Esophagus muscularis mucosa (tissue), 4 donors: ENCODE results near the gene RCC1. TPM values are rescaled to one million over a fixed set of nuclear protein-coding genes. Genes with fewer than 3 reads are reported as not detected.
"Not testable (repeated sequence)": the region's sequence is repeated elsewhere in the genome, so short reads cannot be mapped to it uniquely, and the experiment has no call there.

ENCODE experiments used
- DNase-seq: peaks from one replicate; pipeline ENCODE4 v3.0.0-alpha.2; 2017; ENCODE audit errors: extremely low spot score
- H3K27ac ChIP-seq, 4 donors: fragments of 200-600 bp; sonication (generic); replicated peaks in 1 of 4; 1 replicate in 3 of 4; 2 replicates in 1 of 4; pipeline ENCODE4 v1.5.1; 2016 to 2019; ENCODE audit warnings: mild to moderate bottlenecking in 1 of 4
- H3K27me3 ChIP-seq, 4 donors: fragments of 200-600 bp; sonication (generic); one replicate each; pipeline versions ENCODE4 v1.5.1 to v1.6.0; 2016 to 2019
- H3K36me3 ChIP-seq, 4 donors: fragments of 200-600 bp; sonication (generic); one replicate each; pipeline ENCODE4 v1.5.1; 2016 to 2019
- H3K4me1 ChIP-seq, 4 donors: fragments of 200-600 bp; sonication (generic); one replicate each; pipeline ENCODE4 v1.5.1; 2016 to 2019
- H3K4me3 ChIP-seq, 4 donors: fragments of 200-600 bp; sonication (generic); 1 replicate in 2 of 4; 2 replicates in 2 of 4; pipeline ENCODE4 v1.5.1; 2016 to 2019; ENCODE audit warnings: mild to moderate bottlenecking in 4 of 4, moderate library complexity in 1 of 4
- H3K9me3 ChIP-seq, 4 donors: fragments of 200-600 bp; sonication (generic); 1 replicate in 3 of 4; 2 replicates in 1 of 4; pipeline ENCODE4 v1.5.1; 2016 to 2019
- CTCF ChIP-seq, 3 experiments: fragments of 200-600 bp in 2 of 3; fragments of 450-650 bp in 1 of 3; sonication (generic) in 2 of 3; IDR thresholded peaks; one replicate each; pipeline ENCODE4 v1.5.1; 2017 to 2019; ENCODE audit warnings: antibody characterized with exemption in 3 of 3, mild to moderate bottlenecking in 2 of 3, moderate library complexity in 1 of 3
- EP300 ChIP-seq: sonication (generic); formaldehyde crosslinking; IDR thresholded peaks from one replicate; pipeline ENCODE4 v1.6.1; 2017; ENCODE audit warnings: antibody characterized with exemption
- POLR2A ChIP-seq: fragments of 450-650 bp; IDR thresholded peaks from one replicate; pipeline ENCODE4 v1.6.1; 2017; ENCODE audit warnings: antibody characterized with exemption, moderate library complexity, mild to moderate bottlenecking, low read depth
- POLR2AphosphoS5 ChIP-seq, 2 donors: sonication (generic); formaldehyde crosslinking; IDR thresholded peaks; one replicate each; pipeline ENCODE4 v1.6.1; 2017; ENCODE audit warnings: antibody characterized with exemption in 2 of 2
- WGBS: methylation state at CpG from one replicate; pipeline ENCODE4 v1.1.5; 2018; 5-methylcytosine and 5-hydroxymethylcytosine counted together
- intact Hi-C: fragments of 100-400 bp; cut with DNase I; formaldehyde crosslinking; loops from one replicate; pipeline ENCODE4 v1.15.1; 2023
- total RNA-seq, 4 donors: library from RNA; depleted of rRNA; stranded (reverse); fragments of >200 nt; gene quantifications; one replicate each; pipeline versions ENCODE4 v1.1.0 to v1.2.1, GENCODE V29; 2016

Gene RCC1
- total RNA-seq, 4 donors from 2014 or later, result 8.3 to 17.1 (median 11.3) TPM

GRCh38 chr1:28521502-28522164 is 15.8 kb downstream of the RCC1 start:
- WGBS, result 92% methylated on average over 6 of the region's 6 CpGs
- no peak for DNase-seq
- H3K4me1 ChIP-seq, result peaks cover 9 to 20% (median 16%) of the 10 kb centered on the region in 4 donors
- H3K4me3 ChIP-seq, result no peak overlapping the region
- H3K9me3 ChIP-seq, result no peaks in the 10 kb centered on the region
- no peak overlapping the region for H3K27ac ChIP-seq
- TF ChIP-seq POLR2AphosphoS5 (IDR thresholded peaks at IDR 0.05) (no peak), POLR2A (no peak), CTCF (IDR thresholded peaks at IDR 0.05) (no peak), EP300 (no peak)
- intact Hi-C loops, result no loop called here
- H3K36me3 ChIP-seq, result peaks cover 0 to 3% (median 0%) of the 10 kb centered on the region in 4 donors
- no peaks in the 10 kb centered on the region for H3K27me3 ChIP-seq

- H3K4me3 ChIP-seq, H3K27me3 ChIP-seq, H3K36me3 ChIP-seq, H3K9me3 ChIP-seq, DNase-seq, intact Hi-C loops, H3K27ac ChIP-seq: not testable (repeated sequence)
- H3K4me1 ChIP-seq, result peaks cover 9 to 16% (median 13%) of the 10 kb centered on the region in 4 donors
- WGBS, result 92% methylated on average over 9 of the region's 9 CpGs
Measured at GRCh38 chr1:28522537-28522936, 16.7 kb downstream of the RCC1 start.

- H3K4me3 ChIP-seq, H3K36me3 ChIP-seq, H3K27me3 ChIP-seq, H3K4me1 ChIP-seq, H3K9me3 ChIP-seq, intact Hi-C loops, H3K27ac ChIP-seq, DNase-seq: not testable (repeated sequence)
- 83% methylated on average over 10 of the region's 10 CpGs for WGBS
Measured at GRCh38 chr1:28525002-28525642, 19.3 kb downstream of the RCC1 start.

GRCh38 chr1:28526886-28527285 is 21.0 kb downstream of the RCC1 start:
- no peak overlapping the region for H3K27ac ChIP-seq
- intact Hi-C loops, result no loop called here
- DNase-seq, result no peak
- TF ChIP-seq POLR2AphosphoS5 (IDR thresholded peaks at IDR 0.05) (no peak), POLR2A (no peak), EP300 (no peak), CTCF (IDR thresholded peaks at IDR 0.05) (no peak)
- no peaks in the 10 kb centered on the region for H3K27me3 ChIP-seq
- H3K4me1 ChIP-seq, result no peaks in the 10 kb centered on the region
- H3K4me3 ChIP-seq, result no peak overlapping the region
- 94% methylated on average over 9 of the region's 9 CpGs for WGBS
- no peaks in the 10 kb centered on the region for H3K9me3 ChIP-seq
- H3K36me3 ChIP-seq, result peaks cover 0 to 15% (median 6%) of the 10 kb centered on the region in 4 donors

- no peaks in the 10 kb centered on the region for H3K9me3 ChIP-seq
- intact Hi-C loops, result no loop called here
- 98% methylated on average over 23 of the region's 31 CpGs for WGBS
Measured at GRCh38 chr1:28530456-28530855, 24.6 kb downstream of the RCC1 start.

More at GRCh38 chr1:28530456-28530855, 24.6 kb downstream of the RCC1 start:
- peaks cover 0 to 27% (median 13%) of the 10 kb centered on the region in 4 donors for H3K36me3 ChIP-seq
- no peak overlapping the region for H3K4me3 ChIP-seq
- H3K4me1 ChIP-seq, result no peaks in the 10 kb centered on the region
- no peak for DNase-seq
- H3K27me3 ChIP-seq, result no peaks in the 10 kb centered on the region
- TF ChIP-seq POLR2AphosphoS5 (IDR thresholded peaks at IDR 0.05) (no peak), CTCF (IDR thresholded peaks at IDR 0.05) (no peak), POLR2A (no peak), EP300 (no peak)
- no peak overlapping the region for H3K27ac ChIP-seq
